ENCODE data around the gene BPIFB2. TPM values are rescaled to one million over a fixed set of nuclear protein-coding genes. Genes with fewer than 3 reads are reported as not detected.
"Not testable (repeated sequence)": the region's sequence is repeated elsewhere in the genome, so short reads cannot be mapped to it uniquely, and the experiment has no call there.

BPIFB2 gene
- total RNA-seq, 1 donor from 2014 or later, result not detected

DNA sequence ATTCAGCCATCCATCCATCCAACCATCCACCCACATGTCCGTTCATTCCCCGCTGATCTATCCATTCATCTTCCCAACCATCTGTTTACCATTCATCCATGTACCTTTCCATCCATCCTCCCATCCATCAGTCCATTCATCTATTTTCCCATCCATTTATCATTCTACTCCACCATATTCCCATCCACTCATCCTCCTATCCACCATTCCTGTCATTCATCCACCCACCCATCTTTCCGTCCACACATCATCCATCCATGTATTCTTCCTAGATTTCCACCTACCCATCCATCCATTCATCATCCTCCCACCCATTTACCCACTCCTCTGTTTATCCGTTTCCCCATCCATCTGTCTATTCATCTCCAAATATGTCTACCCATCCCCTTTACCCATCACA, 30.7 kb downstream of the BPIFB2 start:
- H3K4me1 Mint-ChIP-seq (ENCODE audit: unreplicated experiment), result no peaks in the 10 kb centered on the region
- no peak overlapping the region for H3K4me3 Mint-ChIP-seq (ENCODE audit: unreplicated experiment)
- no peaks in the 10 kb centered on the region for H3K9me3 Mint-ChIP-seq (ENCODE audit: unreplicated experiment)
- TF ChIP-seq CTCF (IDR thresholded peaks at IDR 0.05; ENCODE audit: unreplicated experiment), result no peak
- H3K27ac Mint-ChIP-seq (ENCODE audit: unreplicated experiment), result no peak overlapping the region
- peaks cover 9% of the 10 kb centered on the region for H3K27me3 Mint-ChIP-seq (ENCODE audit: unreplicated experiment)
- H3K36me3 Mint-ChIP-seq (ENCODE audit: low read depth, unreplicated experiment), result peaks cover 5% of the 10 kb centered on the region
- DNase-seq (ENCODE audit: low spot score), result no peak

GRCh38 chr20:33042430-33042829, 34.9 kb downstream of the BPIFB2 start:
- Mint-ChIP-seq H3K27ac (ENCODE audit: unreplicated experiment) (no peak overlapping the region), H3K27me3 (ENCODE audit: unreplicated experiment) (peaks cover 6% of the 10 kb centered on the region), H3K4me3 (ENCODE audit: unreplicated experiment) (no peak overlapping the region), H3K9me3 (ENCODE audit: unreplicated experiment) (peaks cover 7% of the 10 kb centered on the region), H3K4me1 (ENCODE audit: unreplicated experiment) (no peaks in the 10 kb centered on the region), H3K36me3 (ENCODE audit: low read depth, unreplicated experiment) (peaks cover 11% of the 10 kb centered on the region)
- TF ChIP-seq CTCF (IDR thresholded peaks at IDR 0.05; ENCODE audit: unreplicated experiment), result no peak
- DNase-seq (ENCODE audit: low spot score), result no peak

GRCh38 chr20:33042983-33043730, 35.7 kb downstream of the BPIFB2 start:
- H3K27ac Mint-ChIP-seq (ENCODE audit: unreplicated experiment), result no peak overlapping the region
- no peak overlapping the region for H3K4me3 Mint-ChIP-seq (ENCODE audit: unreplicated experiment)
- peaks cover 7% of the 10 kb centered on the region for H3K36me3 Mint-ChIP-seq (ENCODE audit: low read depth, unreplicated experiment)
- no peak for TF ChIP-seq CTCF (IDR thresholded peaks at IDR 0.05; ENCODE audit: unreplicated experiment)
- H3K9me3 Mint-ChIP-seq (ENCODE audit: unreplicated experiment), result peaks cover 7% of the 10 kb centered on the region
- peaks cover 5% of the 10 kb centered on the region for H3K27me3 Mint-ChIP-seq (ENCODE audit: unreplicated experiment)
- H3K4me1 Mint-ChIP-seq (ENCODE audit: unreplicated experiment), result no peaks in the 10 kb centered on the region
- DNase-seq (ENCODE audit: low spot score), result no peak

DNA sequence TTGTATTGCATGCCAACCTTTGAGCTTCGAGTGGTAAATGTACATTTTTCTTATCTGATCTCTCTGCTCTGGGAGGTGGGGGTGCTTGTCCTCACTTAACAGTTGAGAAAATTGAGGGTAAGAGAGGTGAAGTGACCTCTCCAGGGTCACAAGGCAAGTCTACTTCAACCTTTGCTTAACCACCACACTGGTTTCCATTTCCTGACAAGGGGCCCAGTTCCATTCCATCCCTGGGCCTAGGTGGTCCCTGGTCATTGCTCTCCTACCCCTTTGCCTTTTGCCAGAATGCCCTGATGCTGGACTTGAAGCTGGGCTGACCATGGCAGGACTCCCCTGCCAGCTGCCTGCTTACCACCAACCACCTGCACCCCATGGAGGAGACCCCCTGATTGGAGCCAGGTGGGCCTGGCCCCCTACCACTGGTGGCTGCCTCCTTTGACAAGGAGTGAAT, 36.3 kb downstream of the BPIFB2 start:
- peaks cover 7% of the 10 kb centered on the region for H3K9me3 Mint-ChIP-seq (ENCODE audit: unreplicated experiment)
- no peak for DNase-seq (ENCODE audit: low spot score)
- no peaks in the 10 kb centered on the region for H3K4me1 Mint-ChIP-seq (ENCODE audit: unreplicated experiment)
- H3K4me3 Mint-ChIP-seq (ENCODE audit: unreplicated experiment), result no peak overlapping the region
- H3K36me3 Mint-ChIP-seq (ENCODE audit: low read depth, unreplicated experiment), result peaks cover 7% of the 10 kb centered on the region
- H3K27ac Mint-ChIP-seq (ENCODE audit: unreplicated experiment), result no peak overlapping the region
- H3K27me3 Mint-ChIP-seq (ENCODE audit: unreplicated experiment), result peaks cover 8% of the 10 kb centered on the region
- no peak for TF ChIP-seq CTCF (IDR thresholded peaks at IDR 0.05; ENCODE audit: unreplicated experiment)

DNA sequence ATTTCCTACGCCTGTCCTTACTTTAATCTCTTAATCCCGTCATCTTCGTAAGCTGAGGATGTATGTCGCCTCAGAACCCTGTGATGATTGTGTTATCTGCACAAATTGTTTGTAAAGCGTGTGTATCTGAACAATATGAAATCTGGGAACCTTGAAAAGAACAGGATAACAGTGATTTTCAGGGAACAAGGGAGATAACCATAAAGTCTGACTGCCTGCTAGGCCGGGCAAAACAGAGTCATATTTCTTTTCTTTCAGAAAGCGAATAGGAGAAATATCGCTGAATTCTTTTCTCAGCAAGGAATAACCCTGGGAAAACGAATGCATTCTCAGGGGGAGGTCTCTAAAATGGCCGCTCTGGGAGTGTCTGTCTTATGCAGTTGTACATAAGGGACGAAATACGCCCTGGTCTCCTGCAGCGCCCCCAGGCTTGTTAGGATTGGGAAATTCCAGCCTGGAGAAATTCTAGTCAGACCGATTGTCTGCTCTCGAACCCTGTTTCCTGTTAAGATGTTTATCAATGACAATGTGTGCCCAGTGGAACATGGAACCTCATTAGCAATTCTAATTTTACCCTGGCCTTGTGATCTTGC, 37.7 kb downstream of the BPIFB2 start:
- H3K4me1 Mint-ChIP-seq (ENCODE audit: unreplicated experiment); H3K36me3 Mint-ChIP-seq (ENCODE audit: low read depth, unreplicated experiment); H3K27me3 Mint-ChIP-seq (ENCODE audit: unreplicated experiment); DNase-seq (ENCODE audit: low spot score); H3K4me3 Mint-ChIP-seq (ENCODE audit: unreplicated experiment); H3K9me3 Mint-ChIP-seq (ENCODE audit: unreplicated experiment): not testable (repeated sequence)
- H3K27ac Mint-ChIP-seq (ENCODE audit: unreplicated experiment), result peak overlapping the region; percentile 72

Measured in endothelial cell (in vitro differentiated cells).